SK-N-MC (cell line): ENCODE measurements around the gene CNPY1.

Experiments
- DNase-seq: peaks from one replicate; pipeline ENCODE4 v3.0.0-alpha.2; 2011; ENCODE audit warnings: low read depth, low spot score
- H3K27ac ChIP-seq: fragments of 200-600 bp; sonication (generic); 2 replicates; pipeline ENCODE4 v1.5.1; 2016; ENCODE audit warnings: mixed run types
- H3K36me3 ChIP-seq: fragments of 200-600 bp; sonication (generic); 2 replicates; pipeline ENCODE4 v1.6.1; 2017; ENCODE audit warnings: antibody characterized with exemption, low read length, mixed read lengths; ENCODE audit not compliant: insufficient read depth
- H3K4me3 ChIP-seq: fragments of 200-600 bp; sonication (generic); 2 replicates; pipeline ENCODE4 v1.5.1; 2016
- H3K9ac ChIP-seq: fragments of 200-600 bp; sonication (generic); 2 replicates; pipeline ENCODE4 v1.8.0; 2017; ENCODE audit warnings: mixed run types, mixed read lengths; ENCODE audit not compliant: insufficient read length
- H3K9me3 ChIP-seq: fragments of 200-600 bp; sonication (generic); 2 replicates; pipeline ENCODE4 v1.6.1; 2017; ENCODE audit warnings: low read depth, mild to moderate bottlenecking, antibody characterized with exemption, low read length, moderate library complexity, mixed read lengths
- EZH2 ChIP-seq: fragments of 200-600 bp; sonication (generic); IDR thresholded peaks from one replicate; pipeline ENCODE4 v1.6.1; 2017; ENCODE audit warnings: antibody characterized with exemption
- FOXP2 ChIP-seq: optimal IDR thresholded peaks from 2 replicates; pipeline ENCODE3; 2011; ENCODE audit warnings: mild to moderate bottlenecking, moderate library complexity; ENCODE audit not compliant: insufficient read depth; ENCODE audit errors: extremely low read length, control extremely low read depth
- POLR2AphosphoS5 ChIP-seq: IDR thresholded peaks from 2 replicates; pipeline ENCODE4 v1.6.1; 2012; ENCODE audit warnings: mild to moderate bottlenecking, low read depth, low read length, borderline replicate concordance

CNPY1 gene

GRCh38 chr7:155464948-155465739, 81.2 kb downstream of the CNPY1 start:
- Histone ChIP-seq H3K27ac (peak overlapping the region; percentile 55), H3K9me3 (no peaks in the 10 kb centered on the region), H3K9ac (no peak overlapping the region), H3K4me3 (no peak overlapping the region), H3K36me3 (no peaks in the 10 kb centered on the region)
- TF ChIP-seq EZH2 (no peak), POLR2AphosphoS5 (no peak), FOXP2 (no peak)
- DNase-seq = no peak

- H3K36me3 ChIP-seq = no peaks in the 10 kb centered on the region
- no peaks in the 10 kb centered on the region for H3K9me3 ChIP-seq
- H3K4me3 ChIP-seq = no peak overlapping the region
- no peak for TF ChIP-seq FOXP2
- no peak for TF ChIP-seq EZH2
- no peak for TF ChIP-seq POLR2AphosphoS5
- peak overlapping the region; percentile 55 for H3K27ac ChIP-seq
- no peak overlapping the region for H3K9ac ChIP-seq
- no peak for DNase-seq
These were observed 82.2 kb downstream of the CNPY1 start for GRCh38 chr7:155464183-155464582.

DNA sequence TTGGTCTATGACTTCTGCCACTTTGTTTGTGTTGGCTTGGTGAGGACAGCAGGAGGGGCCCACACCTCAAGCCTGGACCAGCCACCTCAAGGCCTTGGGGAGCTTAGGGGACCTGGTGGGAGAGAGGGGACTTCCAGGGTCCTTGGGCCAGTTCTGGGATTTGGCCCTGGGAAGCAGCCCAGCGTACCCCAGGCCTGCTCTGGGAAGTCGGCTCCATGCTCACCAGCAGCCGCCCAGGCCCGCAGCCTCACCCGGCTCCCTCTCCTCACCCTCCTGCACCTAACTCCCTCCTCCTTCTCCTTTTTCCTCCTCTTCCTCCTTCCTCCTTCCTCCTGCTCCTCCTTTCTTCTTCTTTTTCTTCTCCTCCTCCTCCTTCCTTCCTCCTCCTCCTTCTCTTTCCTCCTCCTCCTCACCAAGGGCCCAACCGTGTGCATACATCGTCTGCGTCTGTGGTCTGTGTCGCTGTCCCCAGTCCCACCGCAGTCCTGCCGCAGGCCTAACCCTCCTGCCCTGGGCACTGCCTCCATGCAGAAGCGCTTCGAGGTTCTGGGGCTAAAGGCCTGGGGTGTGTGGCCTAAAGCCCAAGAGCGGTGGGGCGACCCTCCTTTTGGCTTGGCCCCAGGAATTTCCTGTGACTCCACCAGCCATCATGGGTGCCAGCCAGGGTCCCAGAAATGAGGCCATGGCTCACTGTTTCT, 83.1 kb downstream of the CNPY1 start:
- TF ChIP-seq EZH2 (no peak), POLR2AphosphoS5 (no peak), FOXP2 (no peak)
- DNase-seq = no peak
- Histone ChIP-seq H3K27ac (peak overlapping the region; percentile 55; the same call in 1 of the 2 replicates), H3K9ac (no peak overlapping the region), H3K4me3 (no peak overlapping the region), H3K36me3 (no peaks in the 10 kb centered on the region), H3K9me3 (no peaks in the 10 kb centered on the region)

- H3K36me3 ChIP-seq = no peaks in the 10 kb centered on the region
- no peak overlapping the region for H3K4me3 ChIP-seq
- H3K27ac ChIP-seq = no peak overlapping the region
- no peaks in the 10 kb centered on the region for H3K9me3 ChIP-seq
- DNase-seq = no peak
- H3K9ac ChIP-seq = no peak overlapping the region
- TF ChIP-seq EZH2 (no peak), POLR2AphosphoS5 (no peak), FOXP2 (no peak)
These were observed 84.1 kb downstream of the CNPY1 start for GRCh38 chr7:155462163-155462735.

GRCh38 chr7:155461631-155462030, 84.7 kb downstream of the CNPY1 start:
- H3K4me3 ChIP-seq = no peak overlapping the region
- no peaks in the 10 kb centered on the region for H3K9me3 ChIP-seq

DNA sequence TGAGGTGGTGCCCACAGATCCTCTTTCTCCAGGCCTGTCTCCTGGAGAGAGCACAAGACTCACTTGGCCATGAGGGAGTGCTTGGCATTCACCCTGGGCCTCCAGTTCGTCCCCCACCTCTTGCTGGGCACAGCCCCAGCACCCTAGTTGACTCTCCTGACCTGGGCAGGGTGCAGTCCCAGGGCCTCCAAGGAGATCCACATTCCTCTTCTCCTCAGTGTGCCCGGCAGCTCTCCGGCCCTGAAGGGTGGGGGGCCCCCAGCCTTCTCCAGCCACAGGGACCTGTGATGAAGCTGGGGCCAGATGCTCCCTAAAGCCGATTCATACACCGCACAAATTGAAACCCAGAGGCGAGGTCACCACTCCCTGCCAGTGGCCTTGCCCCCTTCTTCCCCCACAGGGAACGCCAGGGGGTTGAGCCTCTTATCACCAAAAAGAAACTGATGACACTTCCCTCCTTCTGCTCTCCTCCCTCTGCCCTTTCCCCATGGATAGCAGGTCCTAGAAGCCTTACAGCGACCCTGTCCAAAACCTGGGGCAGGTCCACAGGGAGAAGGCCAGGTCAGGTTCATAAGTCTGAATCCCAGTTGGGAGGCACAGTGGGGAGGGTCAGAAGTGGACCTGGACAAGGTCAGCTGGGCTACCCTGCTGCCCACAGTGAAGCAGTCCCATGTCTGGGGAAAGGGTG, 85.3 kb downstream of the CNPY1 start:
- no peaks in the 10 kb centered on the region for H3K9me3 ChIP-seq
- TF ChIP-seq FOXP2 (no peak), POLR2AphosphoS5 (no peak), EZH2 (no peak)
- no peak for DNase-seq
- H3K9ac ChIP-seq = no peak overlapping the region
- H3K4me3 ChIP-seq = peak overlapping the region; percentile 90; the same call in 1 of the 2 replicates
- no peak overlapping the region; the same call in 1 of the 2 replicates for H3K27ac ChIP-seq
- no peaks in the 10 kb centered on the region for H3K36me3 ChIP-seq

More at GRCh38 chr7:155461631-155462030, 84.7 kb downstream of the CNPY1 start:
- no peak for DNase-seq
- no peak overlapping the region; the same call in 1 of the 2 replicates for H3K27ac ChIP-seq
- H3K9ac ChIP-seq = no peak overlapping the region
- H3K36me3 ChIP-seq = no peaks in the 10 kb centered on the region
- no peak for TF ChIP-seq FOXP2
- TF ChIP-seq EZH2 = no peak
- no peak for TF ChIP-seq POLR2AphosphoS5

- Histone ChIP-seq H3K36me3 (no peaks in the 10 kb centered on the region), H3K4me3 (peak overlapping the region; percentile 90), H3K27ac (0 out of 2 replicates have a peak overlapping the region, but pooled peaks have one; percentile 21), H3K9ac (peak overlapping the region; percentile 79), H3K9me3 (no peaks in the 10 kb centered on the region)
- no peak for TF ChIP-seq POLR2AphosphoS5
- no peak for TF ChIP-seq FOXP2
- no peak for TF ChIP-seq EZH2
- DNase-seq = no peak
These were observed 86.5 kb downstream of the CNPY1 start for GRCh38 chr7:155459700-155460461.

DNA sequence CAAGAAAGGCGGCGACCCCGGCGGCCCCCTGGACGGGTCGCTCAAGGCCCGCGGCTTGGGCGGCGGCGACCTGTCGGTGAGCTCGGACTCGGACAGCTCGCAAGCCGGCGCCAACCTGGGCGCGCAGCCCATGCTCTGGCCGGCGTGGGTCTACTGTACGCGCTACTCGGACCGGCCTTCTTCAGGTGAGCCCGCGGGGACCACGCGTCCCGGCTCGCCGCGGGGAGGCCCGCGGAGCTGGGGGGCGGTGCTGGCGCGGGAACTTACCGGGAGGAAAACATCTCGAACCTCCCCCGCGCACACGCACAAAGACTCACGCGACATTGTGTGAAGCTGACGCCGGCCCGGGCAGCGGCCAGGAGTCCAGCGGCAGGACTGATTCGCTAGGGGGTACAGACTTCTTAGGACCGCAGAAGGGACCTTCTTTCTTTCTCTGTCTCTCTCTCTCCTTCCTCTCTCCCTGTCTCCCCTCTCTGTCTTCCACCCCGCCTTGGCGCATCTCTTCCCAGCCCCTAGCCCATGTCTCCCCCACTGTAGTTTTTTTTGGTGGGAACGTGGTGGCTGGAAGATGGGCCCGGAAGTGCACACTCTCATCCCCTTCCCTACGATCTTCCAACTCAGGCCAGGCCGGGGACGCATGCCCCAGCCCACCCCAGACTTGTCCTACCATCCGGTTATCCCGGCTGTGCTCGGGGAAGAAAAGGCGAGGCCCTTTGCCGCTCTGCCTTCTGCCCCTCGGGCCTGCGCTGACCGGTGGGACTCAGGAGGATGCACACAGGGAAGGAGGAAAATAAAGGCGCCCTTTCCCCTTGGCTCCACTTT, 87.3 kb downstream of the CNPY1 start:
- Histone ChIP-seq H3K4me3 (peak overlapping the region; percentile 90), H3K27ac (no peak overlapping the region), H3K36me3 (no peaks in the 10 kb centered on the region), H3K9me3 (no peaks in the 10 kb centered on the region), H3K9ac (peak overlapping the region; percentile 79)
- no peak for DNase-seq
- no peak for TF ChIP-seq POLR2AphosphoS5
- TF ChIP-seq FOXP2 = no peak
